GM18870 (cell line): ENCODE data around the gene PSMA8.
"Not testable (repeated sequence)": the region's sequence is repeated elsewhere in the genome, so short reads cannot be mapped to it uniquely, and the experiment has no call there.

Source experiments
- ATAC-seq: cut with Tn5 transposase; IDR thresholded peaks from one replicate; pipeline ENCODE4 v1.9.1; 2021; ENCODE audit warnings: moderate library complexity; ENCODE audit not compliant: unreplicated experiment

The PSMA8 gene

DNA sequence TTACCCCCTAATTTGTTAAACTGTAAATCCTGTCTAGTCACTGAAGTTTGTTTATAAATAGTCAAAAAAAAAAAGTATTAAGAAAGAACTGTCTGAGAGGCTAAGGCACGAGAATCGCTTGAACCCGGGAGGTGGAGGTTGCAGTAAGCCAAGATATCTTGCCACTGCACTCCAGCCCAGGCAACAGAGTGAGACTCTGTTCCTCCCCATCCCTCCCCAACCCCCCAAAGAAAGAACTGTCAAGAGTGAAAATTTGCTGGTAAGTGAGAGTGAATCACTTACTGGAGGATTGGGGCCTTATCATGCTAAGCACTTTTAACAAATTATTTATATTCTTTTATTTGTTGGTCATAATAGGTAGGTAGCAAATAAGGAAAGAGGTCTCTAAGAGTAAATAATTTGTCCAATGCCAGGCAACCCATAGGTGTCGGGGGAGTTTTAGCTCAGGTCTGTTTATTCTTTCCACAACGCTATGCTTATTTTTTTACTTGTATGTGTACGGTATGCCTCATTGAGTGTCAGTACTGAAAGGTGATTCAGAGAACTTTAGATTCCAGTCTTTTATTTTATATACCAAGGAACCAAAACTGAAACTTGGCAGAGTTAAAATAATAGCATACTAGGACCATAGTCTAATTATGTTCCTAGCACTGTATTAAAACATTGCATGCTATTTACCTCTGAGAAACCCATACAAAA, 95.0 kb downstream of the PSMA8 start:
- no peak for ATAC-seq

DNA sequence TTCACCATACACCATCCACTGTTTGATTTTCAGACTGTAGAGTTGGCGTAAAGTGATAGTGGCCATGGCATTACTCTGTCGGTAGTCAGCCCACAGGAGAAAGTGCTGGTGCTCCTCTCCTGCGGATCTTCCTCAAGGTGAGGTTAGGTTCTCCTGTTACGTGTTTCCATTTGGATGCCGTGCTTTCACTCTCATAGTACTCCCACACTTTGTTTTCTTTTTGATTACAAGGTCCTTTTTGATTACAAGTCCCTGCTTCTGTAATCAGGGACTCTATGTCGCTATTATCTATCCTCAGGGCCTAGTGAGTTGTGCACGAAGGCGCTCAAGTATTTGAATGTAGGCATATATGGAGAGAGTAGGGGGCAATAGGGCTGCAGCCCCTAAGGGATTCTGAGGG, 96.8 kb downstream of the PSMA8 start:
- no peak for ATAC-seq

DNA sequence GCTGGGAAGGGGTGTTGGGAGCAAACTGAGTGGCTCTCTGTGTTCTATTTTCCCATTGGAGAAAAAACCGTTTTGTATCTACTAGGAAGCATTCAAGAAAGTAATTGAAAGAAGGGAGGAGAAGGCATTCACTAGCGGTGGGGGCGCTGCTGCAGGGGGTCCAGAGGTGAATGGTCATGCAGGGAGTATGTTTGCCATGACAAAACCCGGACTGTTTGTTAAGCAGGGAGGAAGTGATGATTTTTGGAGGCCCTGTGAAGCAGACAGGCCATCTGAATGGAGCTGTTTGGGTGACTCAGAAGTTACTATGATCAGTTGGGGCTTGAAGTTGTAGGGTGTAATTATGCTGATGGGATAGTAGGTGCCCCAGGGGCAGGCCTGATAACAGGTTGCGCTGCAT, 99.5 kb downstream of the PSMA8 start:
- ATAC-seq = no peak

DNA sequence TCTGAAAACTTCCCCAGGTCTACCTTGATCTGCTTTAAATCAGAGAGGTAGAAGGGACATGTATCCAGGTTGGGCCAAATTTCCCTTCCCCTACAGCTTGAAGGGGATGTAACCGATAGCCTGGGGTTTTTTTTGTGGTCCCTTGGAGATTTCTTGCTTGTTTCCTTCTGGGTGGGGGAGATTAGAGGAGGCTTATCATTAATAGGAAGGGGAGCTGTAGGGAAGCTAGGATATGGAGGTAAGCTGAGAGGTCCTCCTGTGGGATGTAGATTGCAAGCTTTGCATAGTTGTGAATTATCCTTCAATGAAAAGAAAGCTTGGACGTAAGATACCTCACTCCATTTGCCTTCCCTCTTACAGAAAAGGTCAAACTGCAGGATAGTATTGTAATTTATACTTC, 103.7 kb downstream of the PSMA8 start:
- ATAC-seq = not testable (repeated sequence)

DNA sequence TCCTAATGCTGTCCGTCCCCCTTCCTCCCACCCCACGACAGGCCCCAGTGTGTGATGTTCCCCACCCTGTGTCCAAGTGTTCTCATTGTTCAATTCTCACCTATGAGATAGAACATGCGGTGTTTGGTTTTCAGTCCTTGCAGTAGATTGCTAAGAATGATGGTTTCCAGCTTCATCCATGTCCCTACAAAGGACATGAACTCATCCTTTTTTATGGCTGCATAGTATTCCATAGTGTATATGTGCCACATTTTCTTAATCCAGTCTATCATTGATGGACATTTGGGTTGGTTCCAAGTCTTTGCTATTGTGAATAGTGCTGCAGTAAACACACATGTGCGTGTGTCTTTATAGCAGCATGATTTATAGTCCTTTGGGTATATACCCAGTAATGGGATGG, 105.0 kb downstream of the PSMA8 start:
- ATAC-seq = not testable (repeated sequence)

DNA sequence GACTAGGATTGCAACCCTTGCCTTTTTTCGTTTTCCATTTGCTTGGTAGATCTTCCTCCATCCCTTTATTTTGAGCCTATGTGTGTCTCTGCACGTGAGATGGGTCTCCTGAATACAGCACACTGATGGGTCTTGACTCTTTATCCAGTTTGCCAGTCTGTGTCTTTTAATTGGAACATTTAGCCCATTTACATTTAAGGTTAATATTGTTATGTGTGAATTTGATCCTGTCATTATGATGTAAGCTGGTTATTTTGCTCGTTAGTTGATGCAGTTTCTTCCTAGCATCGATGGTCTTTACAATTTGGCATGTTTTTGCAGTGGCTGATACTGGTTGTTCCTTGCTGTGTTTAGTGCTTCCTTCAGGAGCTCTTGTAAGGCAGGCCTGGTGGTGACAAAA, 108.7 kb downstream of the PSMA8 start:
- not testable (repeated sequence) for ATAC-seq
